ENCODE measurements around the gene MINDY4.

MINDY4 gene

DNA sequence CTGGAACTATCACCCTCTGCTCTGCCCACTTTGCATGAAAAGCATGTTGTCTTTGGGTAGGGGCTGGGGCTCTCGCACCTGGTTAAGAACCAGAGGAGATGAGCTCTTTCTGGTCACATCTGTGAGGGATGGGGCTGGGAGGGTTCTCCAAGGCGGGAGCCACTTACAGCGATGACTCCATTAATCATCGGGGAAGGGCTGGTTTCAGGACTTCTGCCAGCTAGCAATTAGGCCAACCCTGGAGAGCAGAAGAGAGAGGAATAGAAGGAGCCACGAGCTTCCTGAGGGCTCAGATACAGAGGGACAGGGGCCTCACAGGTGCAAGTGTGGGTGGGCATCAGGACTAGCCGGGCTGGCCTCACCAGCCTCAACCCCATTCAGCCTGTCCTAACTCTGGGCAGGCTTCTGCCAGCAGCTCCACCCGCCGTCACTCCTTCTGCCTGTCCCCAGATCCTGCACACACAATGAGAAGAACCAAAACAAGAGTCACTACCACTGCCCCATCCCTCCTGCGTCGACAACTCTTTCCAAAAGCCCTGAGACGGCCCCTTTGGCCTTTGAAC lies 148.9 kb downstream of the MINDY4 start:
- no peak for DNase-seq

DNA sequence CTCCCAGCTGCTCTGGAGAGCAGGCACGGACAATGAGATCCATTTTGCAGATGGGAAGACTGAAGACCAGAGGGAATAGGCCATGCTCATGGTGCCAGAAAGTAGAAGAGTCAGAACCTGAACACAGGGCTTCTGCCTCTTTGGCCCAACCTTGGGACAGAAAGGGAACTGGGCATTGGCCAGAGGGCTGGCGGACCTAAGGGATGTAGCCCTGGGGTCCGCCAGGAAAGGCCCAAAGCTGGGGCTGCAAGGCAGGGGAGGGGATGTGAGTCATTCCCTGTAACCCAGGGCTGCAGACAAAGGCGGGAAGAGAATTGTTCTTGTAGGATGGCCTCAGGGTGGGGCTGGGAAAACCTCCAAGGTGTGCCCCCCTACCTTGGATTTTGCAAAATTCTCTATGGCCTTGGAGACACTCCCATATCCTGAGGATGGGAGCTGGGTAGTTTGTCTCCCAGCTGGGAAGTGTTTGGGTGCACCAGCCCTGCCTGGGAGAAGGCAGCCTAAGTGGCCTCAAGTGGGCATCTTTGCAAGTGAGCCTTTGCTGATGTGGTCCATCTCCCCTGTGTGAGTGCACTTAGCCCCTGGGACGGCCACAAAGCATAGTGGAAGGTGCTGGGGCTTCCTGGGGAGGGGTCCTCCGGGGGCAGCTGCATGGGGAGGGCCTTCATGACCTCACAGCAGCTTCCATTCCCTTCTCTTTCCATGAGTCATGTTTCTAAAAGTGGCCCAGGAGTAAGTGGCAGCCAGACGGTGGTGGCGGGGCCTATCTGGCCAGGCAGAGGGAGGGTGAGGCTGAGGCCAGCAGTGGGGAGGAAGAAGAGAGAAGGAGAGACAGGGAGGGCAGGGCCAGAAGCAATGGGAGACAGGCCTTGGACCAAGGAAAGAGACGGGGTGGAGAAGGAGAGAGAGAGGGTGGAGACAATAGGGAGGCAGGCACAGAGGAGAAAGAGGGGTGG lies 149.6 kb downstream of the MINDY4 start:
- DNase-seq = no peak

DNA sequence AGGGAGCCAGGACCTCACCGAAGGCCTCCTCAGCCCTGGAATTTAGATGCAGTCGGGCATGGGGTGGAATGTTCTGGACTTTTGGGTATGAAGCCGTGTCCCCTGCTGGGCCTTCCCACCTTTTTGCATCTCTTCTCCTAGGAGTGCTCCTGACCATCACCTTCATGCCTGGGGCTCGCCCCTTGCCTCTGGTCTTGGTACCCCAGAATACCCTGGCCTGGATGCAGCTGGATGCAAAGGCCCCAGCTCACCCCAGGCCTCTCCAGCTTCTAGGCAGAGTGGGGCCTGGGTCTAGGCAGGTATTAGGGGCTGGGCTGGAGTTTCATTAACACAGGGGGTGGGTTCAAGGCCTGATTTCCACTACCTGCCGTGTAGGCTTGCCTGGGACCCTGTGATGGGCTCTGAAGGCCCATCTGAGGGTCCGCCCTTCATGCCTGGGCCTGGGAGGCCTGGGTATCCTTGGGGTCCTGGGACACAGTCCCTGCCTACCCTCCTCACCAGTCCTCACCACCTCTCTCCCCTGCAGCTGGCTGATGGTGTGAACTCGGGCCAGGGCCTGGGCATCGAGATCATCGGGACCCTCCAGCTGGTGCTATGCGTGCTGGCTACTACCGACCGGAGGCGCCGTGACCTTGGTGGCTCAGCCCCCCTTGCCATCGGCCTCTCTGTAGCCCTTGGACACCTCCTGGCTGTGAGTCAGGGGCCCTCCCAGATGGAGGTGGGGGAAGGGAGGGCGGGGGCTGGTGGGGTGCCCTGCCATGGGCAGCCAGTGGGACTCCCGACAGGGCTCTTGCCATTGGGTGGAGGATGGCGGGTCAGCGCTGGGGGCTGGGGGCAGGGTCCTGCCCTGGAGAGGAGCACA lies 150.6 kb downstream of the MINDY4 start:
- DNase-seq = no peak

DNA sequence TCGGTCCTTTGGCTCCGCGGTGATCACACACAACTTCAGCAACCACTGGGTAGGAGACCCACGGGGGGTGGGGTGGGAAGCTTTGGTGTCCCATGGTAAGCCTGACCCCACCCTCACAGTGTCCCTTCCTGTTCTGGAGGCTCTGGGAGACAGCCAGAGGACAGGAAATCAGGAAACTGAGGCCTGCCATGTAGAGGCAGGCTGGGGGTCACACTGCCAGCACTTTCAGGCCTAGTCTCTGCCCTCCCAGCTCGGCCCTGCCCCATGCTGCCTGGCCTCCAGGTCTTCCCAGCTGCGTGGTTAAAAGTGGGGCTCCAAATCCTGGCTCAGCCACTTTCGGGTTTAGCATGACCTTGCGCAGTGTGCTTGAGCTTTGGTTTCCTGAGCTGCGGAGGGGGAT lies 151.4 kb downstream of the MINDY4 start:
- DNase-seq = no peak

DNA sequence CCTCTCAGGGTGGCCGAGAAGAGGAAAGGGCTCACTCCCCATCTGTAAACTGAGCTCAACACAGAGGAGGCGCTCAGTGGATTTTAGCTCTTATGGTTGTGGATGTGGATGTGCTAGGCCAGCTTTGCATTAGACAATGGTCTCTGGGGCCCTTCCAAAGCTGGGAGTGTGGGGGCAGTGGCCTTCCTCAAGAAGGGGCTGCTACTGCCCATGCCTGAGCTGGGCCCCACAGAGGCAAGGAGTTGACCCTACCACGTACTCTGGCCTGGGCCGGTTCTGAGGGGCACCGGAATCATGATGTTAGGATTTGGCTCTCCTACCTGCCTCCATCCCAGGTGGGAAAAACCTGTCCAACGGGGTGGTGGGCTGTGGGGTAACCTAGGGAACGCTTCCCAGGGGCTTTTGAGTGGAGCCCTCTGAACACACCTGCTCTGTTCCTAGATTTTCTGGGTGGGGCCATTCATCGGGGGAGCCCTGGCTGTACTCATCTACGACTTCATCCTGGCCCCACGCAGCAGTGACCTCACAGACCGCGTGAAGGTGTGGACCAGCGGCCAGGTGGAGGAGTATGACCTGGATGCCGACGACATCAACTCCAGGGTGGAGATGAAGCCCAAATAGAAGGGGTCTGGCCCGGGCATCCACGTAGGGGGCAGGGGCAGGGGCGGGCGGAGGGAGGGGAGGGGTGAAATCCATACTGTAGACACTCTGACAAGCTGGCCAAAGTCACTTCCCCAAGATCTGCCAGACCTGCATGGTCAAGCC lies 152.0 kb downstream of the MINDY4 start:
- no peak for DNase-seq

DNA sequence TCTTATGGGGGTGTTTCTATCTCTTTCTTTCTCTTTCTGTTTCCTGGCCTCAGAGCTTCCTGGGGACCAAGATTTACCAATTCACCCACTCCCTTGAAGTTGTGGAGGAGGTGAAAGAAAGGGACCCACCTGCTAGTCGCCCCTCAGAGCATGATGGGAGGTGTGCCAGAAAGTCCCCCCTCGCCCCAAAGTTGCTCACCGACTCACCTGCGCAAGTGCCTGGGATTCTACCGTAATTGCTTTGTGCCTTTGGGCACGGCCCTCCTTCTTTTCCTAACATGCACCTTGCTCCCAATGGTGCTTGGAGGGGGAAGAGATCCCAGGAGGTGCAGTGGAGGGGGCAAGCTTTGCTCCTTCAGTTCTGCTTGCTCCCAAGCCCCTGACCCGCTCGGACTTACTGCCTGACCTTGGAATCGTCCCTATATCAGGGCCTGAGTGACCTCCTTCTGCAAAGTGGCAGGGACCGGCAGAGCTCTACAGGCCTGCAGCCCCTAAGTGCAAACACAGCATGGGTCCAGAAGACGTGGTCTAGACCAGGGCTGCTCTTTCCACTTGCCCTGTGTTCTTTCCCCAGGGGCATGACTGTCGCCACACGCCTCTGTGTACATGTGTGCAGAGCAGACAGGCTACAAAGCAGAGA lies 152.7 kb downstream of the MINDY4 start:
- DNase-seq = no peak

DNA sequence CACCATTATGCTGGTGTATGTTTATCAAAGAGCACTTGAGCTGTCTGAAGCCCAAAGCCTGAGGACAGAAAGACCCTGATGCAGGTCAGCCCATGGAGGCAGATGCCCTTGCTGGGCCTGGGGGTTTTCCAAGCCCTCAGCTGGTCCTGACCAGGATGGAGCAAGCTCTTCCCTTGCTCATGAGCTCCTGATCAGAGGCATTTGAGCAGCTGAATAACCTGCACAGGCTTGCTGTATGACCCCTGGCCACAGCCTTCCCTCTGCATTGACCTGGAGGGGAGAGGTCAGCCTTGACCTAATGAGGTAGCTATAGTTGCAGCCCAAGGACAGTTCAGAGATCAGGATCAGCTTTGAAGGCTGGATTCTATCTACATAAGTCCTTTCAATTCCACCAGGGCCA lies 153.4 kb downstream of the MINDY4 start:
- no peak for DNase-seq

DNA sequence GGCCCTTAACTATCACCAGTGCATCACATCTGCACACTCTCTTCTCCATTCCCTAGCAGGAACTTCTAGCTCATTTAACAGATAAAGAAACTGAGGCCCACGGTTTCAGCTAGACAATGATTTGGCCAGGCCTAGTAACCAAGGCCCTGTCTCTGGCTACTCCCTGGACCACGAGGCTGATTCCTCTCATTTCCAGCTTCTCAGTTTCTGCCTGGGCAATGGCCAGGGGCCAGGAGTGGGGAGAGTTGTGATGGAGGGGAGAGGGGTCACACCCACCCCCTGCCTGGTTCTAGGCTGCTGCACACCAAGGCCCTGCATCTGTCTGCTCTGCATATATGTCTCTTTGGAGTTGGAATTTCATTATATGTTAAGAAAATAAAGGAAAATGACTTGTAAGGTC lies 153.9 kb downstream of the MINDY4 start:
- DNase-seq = no peak

DNA sequence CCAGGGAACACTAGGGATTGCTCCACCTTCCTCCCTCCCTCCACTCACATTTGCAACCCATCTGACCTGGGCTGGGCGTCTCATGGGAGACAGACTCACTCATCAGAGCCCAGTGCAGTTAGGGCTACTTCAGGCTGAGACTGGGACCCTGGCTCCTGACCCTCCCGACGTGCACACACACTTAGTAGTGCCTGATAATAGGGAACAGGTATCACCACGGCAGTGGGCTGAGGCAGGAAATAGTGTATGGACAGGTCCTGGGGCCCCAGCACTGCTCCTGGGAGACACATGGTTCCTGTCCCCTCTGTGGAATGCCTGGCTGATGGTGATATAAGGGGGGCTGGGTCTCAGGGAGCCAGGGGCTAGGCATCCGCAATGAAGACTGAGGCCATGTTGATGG lies 154.7 kb downstream of the MINDY4 start:
- no peak for DNase-seq

DNA sequence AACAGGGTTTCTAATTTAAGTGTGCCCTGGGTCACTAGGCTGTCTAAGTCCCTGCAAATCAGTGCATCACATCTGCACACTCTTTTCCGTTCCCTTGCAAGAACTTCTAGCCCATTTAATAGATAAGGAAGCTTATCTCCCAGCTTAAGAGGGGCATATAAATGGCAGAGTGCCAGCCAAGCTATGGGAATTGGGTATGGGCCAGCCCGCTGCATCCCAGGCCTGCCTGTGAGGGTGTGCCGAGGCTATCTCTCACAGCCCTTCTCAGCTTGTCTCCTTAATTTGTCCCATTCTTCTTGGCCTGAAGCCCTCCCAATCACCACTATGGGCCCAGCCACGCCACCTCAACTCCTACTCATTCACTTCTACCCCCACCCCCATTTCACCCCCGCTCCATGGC lies 155.1 kb downstream of the MINDY4 start:
- no peak for DNase-seq

DNA sequence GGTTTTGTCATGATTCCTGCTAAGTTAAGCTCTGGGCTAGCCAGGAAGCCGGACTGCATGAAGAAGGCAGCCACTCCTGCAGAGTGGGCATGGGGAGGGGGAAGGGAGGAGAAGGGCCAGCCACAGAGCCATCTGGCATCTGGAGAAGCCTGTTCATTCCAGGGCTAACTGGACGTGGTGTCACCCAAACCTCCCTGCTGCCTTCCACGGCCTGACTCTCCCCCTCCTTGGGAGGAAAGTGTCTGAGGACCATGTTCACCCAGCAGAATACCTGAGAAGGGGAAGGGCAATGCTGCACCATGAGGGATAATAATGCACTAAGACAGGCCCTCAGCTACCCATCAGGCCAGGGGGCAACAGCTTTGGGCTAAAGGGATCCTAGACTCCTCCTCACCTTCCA lies 155.8 kb downstream of the MINDY4 start:
- DNase-seq = no peak

DNA sequence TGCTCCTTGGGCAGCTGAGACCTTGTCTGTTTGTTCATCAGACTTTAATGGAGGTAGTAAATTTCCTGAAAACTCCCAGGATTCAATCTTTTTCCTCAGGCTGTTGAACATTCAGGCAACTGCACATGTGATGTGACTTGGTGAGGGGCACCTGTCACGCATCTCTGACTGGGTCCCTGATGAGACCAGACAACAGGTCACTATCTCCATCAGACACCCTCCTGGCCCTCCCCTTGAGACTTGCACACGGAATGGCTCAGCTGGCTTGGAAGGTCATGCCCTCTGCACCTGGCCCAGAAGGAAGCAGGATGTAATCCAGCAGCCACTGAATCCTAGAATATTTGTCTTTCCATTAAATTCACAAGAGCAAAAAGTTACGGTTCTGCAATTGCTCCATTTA lies 156.3 kb downstream of the MINDY4 start:
- no peak for DNase-seq

DNA sequence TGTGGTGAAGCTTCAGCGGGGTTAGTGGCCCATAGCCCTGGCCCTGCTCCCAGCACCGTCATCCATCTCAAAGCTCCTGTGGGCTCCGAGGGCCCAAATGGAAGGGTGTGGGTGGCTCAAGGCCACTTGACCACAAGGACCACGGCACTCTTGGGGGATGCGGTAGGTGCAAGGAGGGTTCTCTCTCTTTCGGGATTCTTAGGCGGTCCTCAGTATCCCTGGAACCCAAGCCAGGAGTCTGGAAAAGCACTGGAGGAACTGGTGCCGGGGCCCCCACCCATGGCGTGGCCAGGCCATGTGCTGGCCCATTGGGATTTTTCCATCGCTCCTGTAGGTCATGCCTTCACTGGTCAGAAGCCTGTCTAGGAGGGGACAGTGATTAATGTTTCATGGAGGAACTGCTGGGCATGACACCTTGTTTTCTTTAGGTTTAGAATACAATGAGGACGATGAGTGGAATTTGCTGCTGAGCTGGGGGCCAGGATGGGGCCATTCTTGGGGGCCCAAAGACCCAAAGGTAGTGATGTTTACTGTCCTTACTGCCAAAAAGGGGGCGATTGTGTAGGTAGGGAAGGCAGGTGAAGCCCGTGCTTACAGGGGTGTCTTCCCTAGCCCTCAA lies 157.1 kb downstream of the MINDY4 start:
- no peak for DNase-seq

DNA sequence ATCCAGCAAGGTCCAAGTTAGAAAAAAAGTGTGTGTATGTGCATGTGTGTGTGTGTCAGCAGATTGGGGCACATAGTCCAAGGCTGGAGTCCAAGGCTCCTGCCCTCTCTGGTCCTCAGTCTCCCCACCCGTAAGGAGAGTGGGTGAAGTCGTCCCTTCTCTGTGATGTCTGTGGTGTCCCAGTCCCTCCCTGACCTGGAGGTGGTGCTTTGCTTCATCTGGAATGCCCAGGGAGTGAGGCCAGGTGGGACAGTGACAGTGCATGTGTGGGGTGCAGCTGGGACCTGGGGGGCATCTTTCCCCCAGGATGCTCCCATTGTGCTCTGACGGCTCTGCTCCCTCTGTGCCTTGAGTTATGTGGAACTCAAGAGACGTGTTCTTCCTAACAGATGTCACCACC lies 158.5 kb downstream of the MINDY4 start:
- no peak for DNase-seq

DNA sequence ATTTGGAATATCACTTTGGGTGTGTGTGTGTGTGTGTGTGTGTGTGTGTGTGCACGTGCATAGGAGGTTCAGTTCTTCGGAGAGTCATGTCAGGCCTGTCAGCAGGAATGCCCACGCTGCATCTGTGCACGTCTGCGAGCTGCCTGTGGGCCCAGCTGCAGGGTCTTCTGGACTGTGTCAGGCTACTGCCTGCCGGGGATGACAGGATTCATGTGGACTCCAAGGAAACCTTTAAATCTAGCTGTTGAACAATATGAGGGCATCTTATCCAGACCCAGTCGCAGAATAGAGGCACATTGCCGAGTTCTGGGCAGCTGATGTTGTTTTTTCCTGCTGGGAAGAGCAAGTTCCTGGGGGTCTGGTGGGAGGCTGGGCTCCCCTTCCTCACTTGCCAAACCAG lies 159.4 kb downstream of the MINDY4 start:
- DNase-seq = no peak

DNA sequence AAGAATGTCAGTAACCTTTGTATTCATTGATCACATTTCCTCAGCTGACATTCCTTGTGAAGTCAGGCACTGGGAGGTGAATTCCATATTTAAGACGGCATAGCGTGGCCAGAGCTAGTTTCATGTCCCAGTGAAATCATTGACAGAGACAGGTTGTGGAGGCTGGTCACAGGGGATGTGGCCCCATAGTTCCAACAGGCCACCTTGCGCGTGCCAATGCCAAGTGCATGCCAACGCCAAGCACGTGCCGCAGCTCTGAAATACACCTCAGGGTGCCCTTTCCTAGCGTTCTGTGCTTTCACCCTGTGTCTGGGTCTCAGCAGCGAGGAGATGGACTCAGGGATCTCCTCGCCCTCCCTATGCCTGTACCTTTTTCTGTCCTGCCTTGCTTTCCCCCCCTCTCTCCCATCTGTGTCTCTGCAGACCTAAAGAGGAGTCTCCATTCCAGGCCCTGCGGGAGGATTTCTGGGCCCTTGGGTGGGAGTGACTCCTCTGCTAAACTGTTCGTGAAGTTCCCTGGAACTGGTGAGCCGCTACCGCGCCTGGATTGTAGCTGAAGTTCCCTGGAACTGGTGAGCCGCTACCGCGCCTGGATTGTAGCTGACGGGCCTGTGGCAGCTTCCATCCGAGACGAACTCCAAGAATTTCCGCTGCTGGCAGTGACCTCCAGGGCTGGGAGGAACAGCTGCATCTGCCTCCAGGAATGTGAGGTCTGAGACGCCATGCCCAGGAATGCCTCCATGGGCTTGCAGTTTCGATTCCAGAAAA lies 160.1 kb downstream of the MINDY4 start:
- no peak for DNase-seq

DNA sequence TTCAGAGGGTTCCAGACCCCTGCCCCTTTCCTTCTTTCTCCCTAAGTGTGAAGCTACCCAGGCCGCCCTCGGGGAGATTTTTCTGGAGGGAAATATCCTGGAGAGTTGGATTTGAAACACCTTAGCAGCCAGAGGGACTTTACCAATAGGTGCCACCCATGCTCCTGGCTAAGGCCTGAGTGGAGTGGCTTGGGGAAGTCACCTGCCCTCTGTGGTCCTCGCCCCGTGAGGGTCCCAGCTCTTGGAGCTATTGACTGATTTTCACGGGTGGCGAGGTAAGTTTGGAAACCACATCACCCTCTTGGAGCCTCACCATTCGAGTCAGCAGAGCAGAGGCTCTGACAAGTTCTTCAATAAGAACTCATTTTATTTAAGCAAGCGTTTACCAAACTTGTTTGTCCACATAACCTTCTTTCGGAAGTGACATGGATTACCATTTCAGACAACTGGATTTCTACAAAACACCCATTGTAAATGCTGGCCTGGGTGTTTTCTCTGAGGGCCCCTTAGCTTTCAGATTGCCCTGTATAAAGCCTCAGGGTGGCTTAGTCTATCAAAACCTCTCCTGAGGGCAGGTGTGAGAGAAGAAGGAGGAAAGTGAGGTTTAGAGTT lies 160.8 kb downstream of the MINDY4 start:
- DNase-seq = no peak

DNA sequence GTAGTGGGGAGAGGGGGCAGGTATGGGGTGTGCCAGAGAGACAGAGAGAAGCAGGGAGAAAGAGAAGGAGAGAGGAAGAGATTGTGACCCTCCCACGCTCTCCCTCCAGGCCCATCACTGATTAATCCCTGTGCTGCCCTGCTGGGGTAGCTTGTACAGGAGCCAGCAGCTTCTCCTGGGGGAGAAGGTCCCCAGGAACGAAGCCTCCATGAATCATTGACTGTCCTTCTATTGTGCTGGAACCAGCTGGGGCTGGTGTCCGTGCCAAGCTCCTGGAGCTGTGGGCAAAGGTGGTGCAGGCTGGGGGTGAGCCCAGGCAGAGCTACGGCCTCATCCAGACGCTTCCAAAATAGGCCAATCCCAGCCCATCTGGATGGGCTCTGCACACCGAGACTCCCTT lies 161.3 kb downstream of the MINDY4 start:
- no peak for DNase-seq

DNA sequence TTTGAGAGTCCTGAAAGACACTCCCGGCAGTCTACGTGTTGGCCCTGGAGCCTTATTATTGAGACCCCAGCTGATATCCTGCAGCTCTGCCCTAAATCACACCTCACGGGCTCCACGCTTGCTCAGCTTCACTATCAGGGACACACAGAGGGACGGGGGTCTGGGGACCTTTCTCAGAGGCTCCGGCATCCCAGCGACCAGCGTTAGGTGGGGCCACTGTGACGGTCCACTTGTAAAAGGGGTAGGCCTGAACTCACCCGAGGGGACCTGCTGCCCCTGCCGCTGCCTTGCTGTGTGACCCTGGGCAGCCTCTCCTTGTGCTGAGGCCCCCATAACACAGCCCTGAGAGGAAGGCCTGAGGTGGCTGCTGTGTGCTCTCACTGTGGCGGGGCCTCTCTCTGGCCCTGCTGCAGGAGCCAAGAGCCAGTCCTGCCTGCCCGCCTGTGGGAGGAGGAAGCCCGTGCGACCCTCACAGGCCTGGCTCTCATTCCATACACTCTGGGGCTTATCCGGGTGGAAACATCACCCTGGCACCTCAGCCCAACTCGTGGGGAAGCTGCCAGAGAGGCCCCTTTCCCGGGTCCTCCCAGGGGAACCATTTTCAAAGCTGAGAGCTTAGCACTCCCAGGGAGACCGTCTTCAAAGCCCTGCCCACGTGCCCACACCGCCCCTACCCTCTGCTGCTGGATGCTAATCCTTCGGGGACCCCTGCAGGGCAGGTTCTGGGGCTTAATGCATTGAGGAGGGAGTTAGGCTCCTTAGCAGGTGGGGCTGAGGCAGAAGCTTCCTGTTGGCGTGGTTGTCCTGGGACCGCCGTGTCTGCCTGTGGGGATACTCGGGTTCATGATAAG lies 162.1 kb downstream of the MINDY4 start:
- DNase-seq = no peak

DNA sequence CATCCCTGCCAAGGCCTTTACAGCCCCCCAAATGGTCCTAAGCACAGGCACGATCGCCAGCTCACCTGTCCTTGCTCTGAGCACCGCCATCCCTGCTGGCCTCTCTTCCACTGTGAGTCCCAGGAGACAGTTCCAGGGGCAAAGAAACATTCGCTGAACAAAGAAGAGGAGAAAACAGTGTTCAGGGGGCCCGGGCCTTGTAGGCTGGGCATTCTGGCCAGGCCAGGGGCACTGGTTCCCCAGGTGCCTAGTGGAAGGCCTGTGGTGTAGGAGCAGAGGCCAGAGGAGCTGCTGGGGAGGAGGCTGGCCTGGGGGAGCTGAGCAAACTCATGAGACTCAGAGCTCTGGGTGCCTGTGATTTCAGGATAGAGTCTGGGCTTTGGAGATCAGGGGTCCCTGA lies 163.0 kb downstream of the MINDY4 start:
- no peak for DNase-seq
